GM18951 (cell line): Measurements from ENCODE around the gene CYP26A1.

ENCODE experiments used
- POLR2A ChIP-seq: IDR thresholded peaks from 4 replicates; pipeline ENCODE4 v1.6.1; 2011; ENCODE audit warnings: mild to moderate bottlenecking; ENCODE audit not compliant: insufficient read length, insufficient read depth; ENCODE audit errors: extremely low read depth
- in situ Hi-C: fragments of 300-500 bp; cut with MboI; formaldehyde crosslinking; loops from one replicate; pipeline ENCODE4 v1.12.0; 2022; ENCODE audit warnings: low sequenced_read_pairs, mixed read lengths, inconsistent platforms; ENCODE audit not compliant: unreplicated experiment

CYP26A1 gene, protein sequence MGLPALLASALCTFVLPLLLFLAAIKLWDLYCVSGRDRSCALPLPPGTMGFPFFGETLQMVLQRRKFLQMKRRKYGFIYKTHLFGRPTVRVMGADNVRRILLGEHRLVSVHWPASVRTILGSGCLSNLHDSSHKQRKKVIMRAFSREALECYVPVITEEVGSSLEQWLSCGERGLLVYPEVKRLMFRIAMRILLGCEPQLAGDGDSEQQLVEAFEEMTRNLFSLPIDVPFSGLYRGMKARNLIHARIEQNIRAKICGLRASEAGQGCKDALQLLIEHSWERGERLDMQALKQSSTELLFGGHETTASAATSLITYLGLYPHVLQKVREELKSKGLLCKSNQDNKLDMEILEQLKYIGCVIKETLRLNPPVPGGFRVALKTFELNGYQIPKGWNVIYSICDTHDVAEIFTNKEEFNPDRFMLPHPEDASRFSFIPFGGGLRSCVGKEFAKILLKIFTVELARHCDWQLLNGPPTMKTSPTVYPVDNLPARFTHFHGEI

DNA sequence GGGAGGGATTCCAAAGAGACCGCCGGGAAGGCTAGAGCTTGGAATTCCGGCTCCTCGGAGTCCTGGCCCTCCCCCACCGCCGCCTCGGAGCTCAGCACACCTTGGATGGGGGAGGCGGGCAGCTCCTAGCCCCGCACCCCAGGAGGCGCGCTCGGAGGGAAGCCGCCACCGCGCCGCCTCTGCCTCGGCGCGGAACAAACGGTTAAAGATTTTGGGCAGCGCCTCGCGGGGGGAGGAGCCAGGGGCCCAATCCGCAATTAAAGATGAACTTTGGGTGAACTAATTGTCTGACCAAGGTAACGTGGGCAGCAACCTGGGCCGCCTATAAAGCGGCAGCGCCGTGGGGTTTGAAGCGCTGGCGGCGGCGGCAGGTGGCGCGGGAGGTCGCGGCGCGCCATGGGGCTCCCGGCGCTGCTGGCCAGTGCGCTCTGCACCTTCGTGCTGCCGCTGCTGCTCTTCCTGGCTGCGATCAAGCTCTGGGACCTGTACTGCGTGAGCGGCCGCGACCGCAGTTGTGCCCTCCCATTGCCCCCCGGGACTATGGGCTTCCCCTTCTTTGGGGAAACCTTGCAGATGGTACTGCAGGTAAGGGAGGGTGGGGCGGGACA, at the start of gene CYP26A1:
CYP26A1 (plus strand) TSS at position 355 of the 608 bp plus-strand sequence; CDS start at position 397, 42 bp downstream.
- in situ Hi-C loops = loop anchor here (10.0 kb wide), 1 partner anchor 221 kb away; no protein-coding TSS in a partner anchor
- TF ChIP-seq POLR2A = no peak

DNA sequence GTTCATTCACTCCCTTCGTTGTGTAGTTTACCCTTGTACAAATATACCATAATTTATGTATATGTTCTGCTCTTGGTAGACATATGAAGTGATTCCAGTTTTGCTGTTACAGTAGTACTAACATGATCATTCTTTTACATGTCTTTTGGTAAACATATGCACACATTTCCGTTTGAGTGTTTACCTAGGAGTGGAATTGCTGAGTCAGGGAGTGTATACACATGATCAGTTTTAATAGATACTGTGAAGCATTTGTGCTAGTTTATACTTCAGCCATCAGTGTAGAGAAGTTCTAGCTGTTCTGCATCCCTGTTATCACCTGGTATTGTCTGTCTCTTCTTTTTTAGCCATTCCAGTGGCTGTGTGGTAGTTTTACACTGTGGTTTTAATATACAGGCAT, 47.6 kb upstream of the CYP26A1 start:
- in situ Hi-C loops = no loop called here

DNA sequence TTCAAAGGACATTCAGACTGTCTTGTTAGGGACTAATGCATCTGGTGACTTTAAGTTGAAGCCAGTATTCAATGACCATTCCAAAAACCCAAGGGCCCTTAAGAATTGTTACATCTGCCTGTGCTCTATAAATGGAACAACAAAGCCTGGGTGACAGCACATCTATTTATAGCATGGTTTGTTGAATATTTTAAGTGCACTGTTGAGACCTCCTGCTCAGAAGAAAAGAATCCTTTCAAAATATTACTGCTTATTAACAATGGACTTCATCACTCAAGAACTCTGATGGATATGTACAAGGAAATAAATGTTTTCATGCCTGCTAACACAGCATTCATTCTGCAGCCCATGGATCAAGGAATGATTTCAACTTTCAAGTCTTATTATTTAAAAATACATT, 46.2 kb upstream of the CYP26A1 start:
- TF ChIP-seq POLR2A = no peak
- in situ Hi-C loops = no loop called here

More for the DNA sequence above, 47.6 kb upstream of the CYP26A1 start:
- TF ChIP-seq POLR2A = no peak

DNA sequence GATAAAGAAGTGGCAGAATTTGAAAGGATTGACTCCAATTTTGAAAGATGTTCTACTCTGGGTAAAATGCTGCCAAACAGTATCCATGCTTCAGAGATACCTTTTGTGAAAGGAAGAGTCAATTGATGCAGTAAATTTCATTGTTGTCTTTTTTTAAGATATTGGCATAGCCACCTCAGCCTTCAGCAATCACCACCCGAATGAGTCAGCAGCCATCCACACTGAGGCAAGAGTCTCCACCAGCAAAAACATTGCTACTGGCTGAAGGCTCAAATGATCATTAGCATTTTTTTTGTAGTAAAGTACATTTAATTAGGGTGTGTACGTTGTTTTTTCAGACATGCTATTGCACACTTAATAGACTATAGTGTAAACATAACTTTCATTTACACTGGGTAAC, 44.8 kb upstream of the CYP26A1 start:
- no peak for TF ChIP-seq POLR2A
- in situ Hi-C loops = no loop called here

DNA sequence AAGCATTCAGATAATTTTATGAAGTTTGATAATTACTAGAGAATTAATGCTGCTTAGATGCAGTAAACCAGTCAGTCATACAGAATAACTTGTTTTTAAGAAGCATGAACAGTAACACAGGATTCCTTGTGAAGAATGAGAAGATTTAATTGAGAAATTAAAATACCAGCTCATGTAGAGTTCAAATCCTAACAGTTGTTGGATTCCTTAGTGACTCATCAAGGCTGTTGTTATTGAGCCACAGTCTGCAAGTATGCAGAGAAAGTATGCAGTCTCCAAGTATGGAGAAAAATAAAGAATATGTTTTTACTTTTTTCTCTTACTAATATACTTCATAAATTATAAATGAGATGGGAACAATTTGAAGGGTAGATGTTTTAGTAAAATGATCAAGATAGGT, 43.3 kb upstream of the CYP26A1 start:
- in situ Hi-C loops = no loop called here
- TF ChIP-seq POLR2A = no peak

DNA sequence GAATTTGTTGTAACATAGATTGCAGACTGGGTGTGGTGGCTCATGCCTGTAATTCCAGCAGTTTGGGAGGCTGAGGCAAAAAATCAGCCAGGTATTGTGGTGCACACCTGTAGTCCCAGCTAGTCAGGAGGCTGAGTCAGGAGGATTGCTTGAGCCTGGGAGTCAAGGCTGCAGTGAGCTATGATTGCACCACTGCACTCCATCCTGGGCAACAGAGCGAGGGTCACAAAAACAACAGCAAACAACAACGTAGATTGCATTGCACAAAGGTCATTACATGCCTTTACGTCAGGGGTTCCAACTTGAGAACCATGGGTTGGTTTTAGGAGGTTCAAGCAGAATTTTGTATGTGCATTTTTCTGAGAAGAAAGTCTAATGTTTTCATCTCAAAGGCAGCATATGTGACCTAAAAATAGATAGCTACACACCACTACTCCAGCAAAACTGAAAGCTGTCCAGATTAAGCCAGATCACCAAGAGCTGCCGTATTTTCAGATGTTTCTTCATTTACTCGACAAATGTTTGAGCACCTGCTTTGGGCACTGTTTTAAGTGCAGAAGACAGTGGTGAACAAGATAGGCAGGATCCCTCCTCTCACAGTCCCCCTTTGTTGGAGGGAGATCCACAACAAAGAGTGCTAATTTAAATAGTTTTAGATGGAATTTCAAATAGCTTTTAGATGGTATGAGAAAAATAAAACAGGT, 41.4 kb upstream of the CYP26A1 start:
- in situ Hi-C loops = no loop called here
- no peak for TF ChIP-seq POLR2A

DNA sequence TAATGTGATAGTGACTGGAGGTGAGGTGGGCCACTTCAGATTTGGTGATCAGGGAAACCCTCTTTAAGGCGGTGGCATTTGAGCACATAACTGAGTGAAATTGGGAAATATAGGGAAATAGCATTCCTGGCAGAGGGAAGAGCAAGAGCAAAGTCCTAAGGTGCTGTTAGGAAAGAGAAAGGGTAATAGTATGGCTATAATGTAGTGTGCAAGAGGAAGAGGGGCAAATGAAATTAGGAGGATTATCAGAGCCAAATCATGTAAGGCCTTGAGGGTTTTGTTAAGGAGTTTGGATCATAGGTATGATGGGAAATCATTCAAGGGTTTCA, 40.9 kb upstream of the CYP26A1 start:
- no peak for TF ChIP-seq POLR2A
- in situ Hi-C loops = no loop called here

DNA sequence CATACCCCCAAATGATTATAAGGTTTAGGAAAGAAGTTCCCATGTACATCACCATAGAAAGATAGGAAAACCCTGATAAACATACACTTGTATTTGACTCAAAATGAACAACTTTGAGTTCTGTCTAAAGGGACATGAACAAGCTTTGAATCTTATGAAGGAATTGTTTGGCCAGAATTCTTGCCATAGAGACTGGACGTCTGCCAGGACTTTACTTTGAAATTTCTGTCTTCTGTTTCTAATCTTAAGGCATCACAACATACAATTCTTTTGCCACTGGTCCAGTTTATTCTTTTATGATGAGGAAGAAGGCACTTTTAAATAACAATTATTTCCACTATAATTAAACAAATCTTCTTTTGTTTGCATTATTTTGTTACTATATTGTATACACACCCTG, 39.3 kb upstream of the CYP26A1 start:
- in situ Hi-C loops = no loop called here
- no peak for TF ChIP-seq POLR2A

DNA sequence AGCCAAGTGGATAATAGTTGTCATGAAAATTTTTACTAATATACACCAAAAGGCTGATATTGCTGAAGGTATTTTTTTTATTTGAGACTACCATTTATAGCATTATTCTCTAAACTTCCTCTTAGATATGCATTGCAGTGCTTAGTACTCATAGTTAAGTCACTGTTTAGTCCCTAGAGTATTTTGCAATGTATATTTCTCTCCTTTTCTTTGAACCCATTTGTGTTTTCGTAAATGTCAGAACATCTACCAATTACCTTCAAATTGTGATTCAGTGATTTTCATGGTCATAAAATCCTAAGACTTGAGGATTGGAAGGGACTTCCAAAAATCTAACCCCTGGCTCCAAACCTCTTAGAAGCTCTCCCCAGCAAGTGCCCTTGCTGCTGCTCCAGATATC, 34.6 kb upstream of the CYP26A1 start:
- TF ChIP-seq POLR2A = no peak
- in situ Hi-C loops = no loop called here

DNA sequence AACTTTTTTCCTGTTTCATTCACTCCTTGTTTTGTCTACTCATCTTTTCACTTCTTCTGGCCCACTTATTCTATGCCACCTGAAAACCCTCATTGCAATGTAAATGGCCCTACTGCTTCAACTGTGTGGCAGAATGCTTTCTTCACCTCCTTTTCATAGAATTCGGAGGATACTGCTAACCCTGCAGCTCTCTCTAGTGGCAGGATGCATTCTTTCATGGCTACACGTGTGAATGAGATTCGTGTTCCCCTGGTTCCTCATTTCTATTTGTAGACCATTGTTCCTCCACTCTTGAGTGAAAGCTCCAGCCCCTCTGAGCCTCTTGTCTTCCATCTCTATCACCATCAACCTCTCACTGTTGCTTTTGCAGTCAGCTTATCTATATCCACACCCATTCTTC, 34.0 kb upstream of the CYP26A1 start:
- TF ChIP-seq POLR2A = no peak
- in situ Hi-C loops = no loop called here

DNA sequence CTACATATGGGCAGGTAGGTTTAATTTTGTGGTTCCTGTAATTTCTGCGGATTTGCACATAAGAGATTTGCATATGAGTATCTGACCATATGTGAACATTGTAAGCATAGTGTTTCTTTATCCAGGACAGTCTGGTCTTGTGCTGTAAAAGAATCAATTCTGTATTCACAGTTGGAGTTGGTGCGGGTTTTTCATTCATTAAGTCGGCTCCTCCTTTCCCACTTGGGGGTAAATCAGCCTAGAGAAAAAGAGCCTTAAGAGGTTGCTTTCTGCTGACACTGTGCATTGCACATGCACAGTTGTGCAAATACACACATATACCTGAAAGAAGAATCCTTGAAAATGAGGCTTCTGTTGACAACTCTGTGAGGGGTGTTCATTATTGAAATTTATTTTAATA, 19.2 kb upstream of the CYP26A1 start:
- in situ Hi-C loops = no loop called here
- no peak for TF ChIP-seq POLR2A

DNA sequence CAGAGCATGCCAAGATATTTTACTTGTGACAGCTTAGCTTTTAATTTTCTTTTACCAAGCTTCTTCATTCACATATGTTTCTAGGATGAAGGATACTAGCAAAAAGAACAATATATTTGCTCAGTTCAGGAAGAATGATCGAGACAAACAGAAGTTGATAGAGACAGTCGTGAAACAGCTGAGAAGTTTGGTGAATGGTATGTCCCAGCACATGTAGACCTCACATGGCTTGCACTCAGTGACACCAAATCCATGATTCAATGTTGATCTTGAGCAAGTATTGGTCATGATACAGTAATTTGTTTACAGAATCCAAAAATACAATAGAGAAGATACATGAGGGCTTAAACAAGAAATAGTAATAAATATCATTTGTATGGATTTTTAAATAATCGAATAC, 15.6 kb upstream of the CYP26A1 start:
- TF ChIP-seq POLR2A = no peak
- in situ Hi-C loops = no loop called here
